GM19099 (cell line): ENCODE results near the gene DENND11.
A peak's percentile ranks its signal among the peaks of the same experiment; 100 is the strongest.

ENCODE experiments used
- POLR2A ChIP-seq: IDR thresholded peaks from 3 replicates; pipeline ENCODE4 v1.6.1; 2011; ENCODE audit warnings: low read depth; ENCODE audit not compliant: insufficient read length; ENCODE audit errors: extremely low read depth

The DENND11 gene

GRCh38 chr7:141702047-141702567 is at the start of gene DENND11:
Gene DENND11, minus strand, starts transcription at chr7:141702166. Its CDS starts 13 bp downstream, at chr7:141702153.
- TF ChIP-seq POLR2A, result peak; percentile 49

GRCh38 chr7:141748396-141748795 is 46.4 kb upstream of the DENND11 start:
- no peak for TF ChIP-seq POLR2A

DNA sequence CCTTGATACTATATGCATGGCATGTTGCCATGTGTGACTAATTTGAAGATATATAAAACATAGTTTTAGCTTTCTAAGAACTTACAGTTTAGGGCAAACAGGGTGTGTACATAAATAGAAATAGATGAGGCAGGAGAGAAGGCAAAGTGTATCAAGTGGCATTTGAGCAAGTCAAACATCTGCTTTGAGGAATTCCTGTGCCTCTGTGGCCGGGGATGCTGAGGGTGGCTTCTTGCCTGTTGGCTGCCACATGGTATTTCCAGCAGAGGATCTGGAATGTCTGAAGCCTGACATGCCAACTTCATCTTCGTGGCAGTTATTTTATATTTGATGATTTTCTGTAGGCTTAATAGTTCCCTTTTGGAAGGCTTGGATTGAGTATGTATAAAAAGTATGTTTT is 42.2 kb upstream of the DENND11 start:
- no peak for TF ChIP-seq POLR2A

- TF ChIP-seq POLR2A, result no peak
These were observed 40.3 kb upstream of the DENND11 start for GRCh38 chr7:141742229-141742628.

GRCh38 chr7:141739250-141739649 is 37.3 kb upstream of the DENND11 start:
- TF ChIP-seq POLR2A, result no peak

DNA sequence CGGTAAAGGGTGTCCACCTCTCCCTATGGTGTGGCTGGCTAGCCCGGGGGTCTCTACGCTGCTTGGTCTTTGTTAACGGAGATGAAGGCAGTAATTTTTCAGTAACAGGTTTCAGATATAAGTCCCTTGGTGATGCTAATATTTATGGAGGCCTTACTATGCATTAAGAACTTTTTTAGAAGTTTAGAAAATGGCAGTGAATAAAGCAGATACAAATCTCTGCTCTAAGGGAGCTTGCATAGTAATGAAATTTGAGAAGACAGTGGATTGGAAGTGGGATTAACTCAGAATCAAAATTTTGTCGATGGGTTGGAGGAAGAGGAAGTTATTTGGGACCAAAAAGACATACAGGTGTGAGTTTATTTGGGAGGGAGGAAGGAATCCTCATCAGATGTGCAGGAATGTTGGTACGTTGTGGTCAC is 36.6 kb upstream of the DENND11 start:
- no peak for TF ChIP-seq POLR2A

DNA sequence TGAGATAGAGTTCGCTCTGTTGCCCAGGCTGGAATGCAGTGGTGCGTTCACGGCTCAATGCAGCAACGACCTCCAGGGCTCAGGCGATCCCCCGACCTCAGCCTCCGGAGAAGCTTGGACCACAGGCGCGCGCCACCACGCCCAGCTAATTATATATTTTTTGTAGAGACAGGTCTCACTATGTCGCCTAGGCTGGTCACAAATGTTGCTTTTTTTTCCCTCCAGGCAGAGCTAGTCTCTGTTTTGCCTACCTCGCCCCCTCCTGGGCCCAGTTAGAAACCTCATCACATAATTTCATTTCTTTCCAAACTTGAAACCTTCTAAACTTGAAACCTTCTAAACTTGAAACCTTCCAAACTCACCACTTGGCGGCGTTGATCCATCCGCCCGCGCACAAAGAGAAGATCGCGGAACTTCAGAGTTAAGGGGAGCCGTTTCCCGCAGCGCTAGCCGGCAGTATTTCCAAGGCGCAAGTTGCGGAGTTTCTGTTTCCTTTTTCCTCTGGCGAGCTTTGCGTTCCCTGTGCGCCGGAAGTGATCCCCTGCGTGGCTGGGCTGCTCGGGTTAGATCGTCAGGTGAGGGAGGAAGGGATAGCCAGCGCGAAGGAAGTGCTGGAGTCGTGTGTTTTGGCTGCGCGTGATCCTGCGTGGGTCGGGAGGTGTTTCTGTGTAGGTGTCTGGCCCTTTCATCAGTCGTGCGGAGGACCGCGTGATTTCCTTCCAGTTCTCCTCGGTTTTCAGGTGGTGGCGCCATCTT is 36.0 kb upstream of the DENND11 start, which contains the start of gene SSBP1:
TSS of gene SSBP1 (plus strand) at position 523 of the 756 bp plus-strand sequence. CDS start 809 bp downstream, outside the sequence.
- TF ChIP-seq POLR2A, result peak; percentile 93

- TF ChIP-seq POLR2A, result no peak
These were observed 35.3 kb upstream of the DENND11 start for GRCh38 chr7:141737118-141737835.

DNA sequence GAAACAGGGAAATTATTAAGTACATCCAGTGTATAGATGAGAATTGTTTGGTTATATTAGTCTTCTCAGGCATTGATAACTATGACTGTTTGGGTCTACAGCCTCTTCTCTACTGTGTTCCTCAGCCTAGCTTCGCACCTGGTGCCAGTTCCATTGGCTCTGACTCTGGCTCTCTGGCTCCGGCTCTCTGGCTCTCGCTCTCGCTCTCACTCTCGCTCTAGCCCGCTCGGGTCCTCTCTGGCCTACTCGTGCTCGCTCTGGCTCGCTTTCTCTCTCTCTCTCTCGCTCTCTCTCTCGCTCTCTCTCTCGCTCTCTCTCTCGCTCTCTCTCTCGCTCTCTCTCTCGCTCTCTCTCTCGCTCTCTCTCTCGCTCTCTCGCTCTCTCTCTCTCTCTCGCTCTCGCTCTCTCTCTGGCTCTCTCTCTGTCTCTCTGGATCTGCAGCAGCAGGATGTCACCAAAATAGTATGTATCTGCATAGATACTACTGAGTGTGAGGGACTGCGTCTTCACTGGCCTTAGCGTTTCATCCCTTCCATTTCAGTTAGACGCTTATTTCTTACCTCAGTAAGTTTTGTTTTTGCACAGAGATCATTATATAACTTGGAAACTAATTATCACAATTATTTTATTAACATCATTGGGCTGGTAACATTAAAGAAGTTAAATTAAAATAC is 29.6 kb upstream of the DENND11 start:
- TF ChIP-seq POLR2A, result no peak

DNA sequence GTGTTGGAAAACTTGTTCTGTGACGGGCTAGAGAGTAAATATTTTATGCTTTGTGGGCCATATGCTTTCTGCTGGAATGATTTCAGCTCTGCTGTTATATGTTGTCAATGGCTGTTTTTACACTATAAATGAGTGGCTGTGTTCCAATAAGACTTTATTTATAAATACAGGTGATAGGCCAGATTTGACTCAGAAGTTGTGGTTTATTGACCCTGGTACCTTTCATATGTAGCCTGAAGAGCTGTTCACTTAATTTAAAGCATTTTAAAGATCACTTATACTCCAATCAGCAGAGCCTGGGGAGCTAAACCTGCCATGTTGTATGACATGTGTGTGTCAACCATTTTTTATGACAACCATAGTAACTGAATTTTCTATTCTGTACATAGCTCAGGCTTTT is 27.1 kb upstream of the DENND11 start:
- TF ChIP-seq POLR2A, result no peak

DNA sequence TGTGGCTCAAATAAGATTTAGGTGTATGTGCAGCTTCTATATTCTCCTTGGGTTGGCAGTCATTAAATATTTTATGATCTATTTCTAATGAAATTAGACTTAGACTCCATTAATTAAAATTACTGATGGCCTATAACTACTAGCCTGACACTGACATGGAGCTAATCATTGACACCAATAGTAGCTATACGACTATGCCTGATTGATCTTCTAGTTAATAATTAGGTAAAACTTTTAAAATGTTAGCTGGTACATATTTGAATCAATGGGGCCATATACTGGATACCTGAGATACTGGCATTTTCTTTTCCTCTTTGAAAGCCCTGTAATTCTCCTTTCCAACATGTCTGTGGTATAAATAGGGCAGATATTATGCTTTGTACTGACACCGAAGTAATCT is 20.6 kb upstream of the DENND11 start:
- no peak for TF ChIP-seq POLR2A

DNA sequence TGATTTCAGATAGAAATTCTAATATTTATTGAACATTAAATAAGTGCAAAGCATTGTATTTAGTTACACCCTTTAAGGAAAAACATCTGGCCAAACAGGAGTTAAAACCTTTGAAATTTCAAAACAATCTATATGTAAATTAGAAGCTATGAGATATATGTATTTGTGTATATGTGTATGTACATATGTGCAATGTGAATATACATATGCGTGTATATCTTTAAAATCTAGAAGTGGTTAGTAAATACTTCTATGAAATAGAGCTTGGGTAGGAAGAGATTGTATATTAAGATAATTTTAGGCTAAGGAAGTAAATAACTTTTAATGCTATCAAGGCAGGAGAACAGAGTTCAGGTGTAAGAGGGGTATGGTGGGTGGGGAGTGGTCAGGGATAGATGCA is 15.5 kb upstream of the DENND11 start:
- TF ChIP-seq POLR2A, result no peak

DNA sequence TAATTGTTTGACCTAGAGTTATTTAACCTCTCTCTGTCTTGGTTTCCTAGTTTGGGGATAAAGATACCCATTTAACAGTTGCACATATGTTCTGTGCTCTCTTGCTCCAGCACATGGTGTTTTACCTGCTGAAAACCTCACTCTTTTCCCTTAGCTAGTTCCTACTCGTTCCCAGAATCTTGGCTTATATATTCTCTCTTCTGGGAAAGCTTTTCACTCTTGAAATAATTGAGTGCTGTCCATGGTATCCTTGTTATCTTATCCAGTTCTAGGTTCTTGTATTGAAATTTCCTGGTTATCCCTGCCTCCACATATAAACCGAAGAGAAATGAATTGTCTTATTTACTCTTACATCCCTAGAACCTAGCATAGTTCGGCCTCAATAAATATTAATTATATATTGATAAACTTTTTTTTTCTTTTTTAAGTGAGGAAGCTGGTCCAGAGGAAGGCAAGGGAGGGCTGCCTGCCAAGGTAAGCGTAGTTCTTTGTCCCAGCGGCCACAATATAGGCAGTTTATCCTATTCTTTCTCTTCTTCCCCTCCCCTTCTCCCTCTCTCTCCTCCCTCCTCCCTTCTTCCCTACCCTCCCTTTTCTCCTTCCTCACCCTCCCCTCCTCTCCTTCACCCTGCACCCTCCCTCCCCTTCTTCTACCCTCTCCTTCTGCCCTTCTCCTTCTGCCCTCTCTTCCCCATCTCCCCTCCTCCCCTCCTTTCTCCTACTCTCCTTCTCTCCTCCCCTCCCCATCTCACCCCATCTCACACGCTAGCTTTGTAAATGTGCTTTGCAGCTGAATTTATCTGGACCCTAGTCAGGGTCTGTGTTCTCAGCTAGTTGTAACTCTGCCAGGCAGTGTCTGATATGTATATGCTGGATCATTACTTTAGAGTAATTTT is 14.1 kb upstream of the DENND11 start:
- TF ChIP-seq POLR2A, result no peak

DNA sequence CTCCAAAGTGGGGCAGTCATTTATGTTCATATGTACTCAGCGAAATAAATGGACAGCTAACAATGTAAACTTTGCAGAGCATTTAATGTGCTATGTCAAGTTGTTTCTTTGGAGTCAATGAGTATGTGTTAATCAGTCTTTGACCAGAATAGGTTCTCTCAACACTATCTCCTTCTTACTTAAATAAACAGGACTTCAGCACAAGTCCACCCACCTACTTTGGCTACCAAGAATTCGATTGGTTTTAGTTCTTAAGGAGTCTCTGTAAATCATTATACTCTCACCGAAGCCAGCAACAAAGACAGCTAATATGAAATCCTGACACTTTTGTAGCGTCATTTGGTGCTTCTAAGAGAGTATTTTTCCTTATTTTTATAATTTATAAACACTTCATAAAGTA is 13.1 kb upstream of the DENND11 start:
- TF ChIP-seq POLR2A, result no peak
